ENCODE measurements around the gene SORBS1. TPM values are rescaled to one million over a fixed set of nuclear protein-coding genes. Genes with fewer than 3 reads are reported as not detected.
A peak's percentile ranks its signal among the peaks of the same experiment; 100 is the strongest.

SORBS1 gene
- total RNA-seq, 4 donors from 2014 or later: 92.2 to 308 (median 150) TPM

- Histone ChIP-seq H3K4me3 (no peak overlapping the region), H3K36me3 (no peaks in the 10 kb centered on the region), H3K27ac (peak overlapping the region; percentile 43 to 89 (median 88)), H3K4me1 (peaks cover 0 to 38% (median 8%) of the 10 kb centered on the region in 4 donors), H3K9me3 (no peaks in the 10 kb centered on the region), H3K27me3 (no peaks in the 10 kb centered on the region)
- TF ChIP-seq POLR2A (IDR thresholded peaks at IDR 0.05): no peak
- no peak for TF ChIP-seq POLR2AphosphoS5 (IDR thresholded peaks at IDR 0.05)
- TF ChIP-seq EP300 (IDR thresholded peaks at IDR 0.05; ENCODE audit: low read depth): no peak
- no peak for TF ChIP-seq CTCF (IDR thresholded peaks at IDR 0.05)
- no peak for DNase-seq
- WGBS, 2 donors (ENCODE audit: low coverage in 1 of 2): 63% methylated on average over 4 of the region's 4 CpGs; no CpG with 5 or more reads in 1 of the 2 donors
- intact Hi-C loops (cut with DNase I; ENCODE audit: low total_unique reads): loop anchor here (2.0 kb wide), 1 partner anchor 169 kb away; no protein-coding TSS in a partner anchor
- in situ Hi-C loops (cut with MboI; ENCODE audit: low pct_ligation_motif_present in 1 of 4, low pct_unique_long_range_greater_than_20kb in 1 of 4, low sequenced_read_pairs in 3 of 4): loop anchor here in 3 of 4 donors (5.0 to 25.0 kb wide), 3 partner anchors 163 to 405 kb away; no protein-coding TSS in a partner anchor
These were observed 129.2 kb downstream of the SORBS1 start for GRCh38 chr10:95431900-95432342.

- Histone ChIP-seq H3K4me1 (peaks cover 0 to 41% (median 8%) of the 10 kb centered on the region in 4 donors), H3K27ac (peak overlapping the region; percentile 35 to 89 (median 88)), H3K36me3 (no peaks in the 10 kb centered on the region), H3K9me3 (no peaks in the 10 kb centered on the region), H3K27me3 (no peaks in the 10 kb centered on the region), H3K4me3 (no peak overlapping the region)
- DNase-seq: peak; percentile 51
- in situ Hi-C loops (cut with MboI; ENCODE audit: low pct_ligation_motif_present in 1 of 4, low pct_unique_long_range_greater_than_20kb in 1 of 4, low sequenced_read_pairs in 3 of 4) (loop anchor here in 3 of 4 donors (5.0 to 25.0 kb wide), 3 partner anchors 164 to 407 kb away; no protein-coding TSS in a partner anchor), intact Hi-C loops (cut with DNase I; ENCODE audit: low total_unique reads) (loop anchor here (2.0 kb wide), 1 partner anchor 170 kb away; no protein-coding TSS in a partner anchor)
- 29 to 42% methylated on average over 4 to 12 of the region's 12 CpGs for WGBS, 2 donors (ENCODE audit: low coverage in 1 of 2)
- TF ChIP-seq CTCF (IDR thresholded peaks at IDR 0.05) (peak; percentile 95 to 97 (median 97)), EP300 (IDR thresholded peaks at IDR 0.05; ENCODE audit: low read depth) (no peak)
These were observed 130.8 kb downstream of the SORBS1 start for GRCh38 chr10:95430231-95430951.

- Histone ChIP-seq H3K27me3 (no peaks in the 10 kb centered on the region), H3K27ac (peak overlapping the region; percentile 35 to 89 (median 78)), H3K4me1 (peaks cover 0 to 41% (median 5%) of the 10 kb centered on the region in 4 donors), H3K4me3 (no peak overlapping the region), H3K9me3 (no peaks in the 10 kb centered on the region), H3K36me3 (no peaks in the 10 kb centered on the region)
- TF ChIP-seq POLR2AphosphoS5 (IDR thresholded peaks at IDR 0.05): peak in 1 of 3 donors; percentile 20
- no peak for TF ChIP-seq EP300 (IDR thresholded peaks at IDR 0.05; ENCODE audit: low read depth)
- no peak for DNase-seq
- WGBS, 2 donors (ENCODE audit: low coverage in 1 of 2): 73 to 86% methylated on average over 3 to 4 of the region's 4 CpGs
- in situ Hi-C loops (cut with MboI; ENCODE audit: low pct_ligation_motif_present in 1 of 4, low pct_unique_long_range_greater_than_20kb in 1 of 4, low sequenced_read_pairs in 3 of 4): loop anchor here in 3 of 4 donors (5.0 to 25.0 kb wide), 3 partner anchors 165 to 408 kb away; no protein-coding TSS in a partner anchor
- intact Hi-C loops (cut with DNase I; ENCODE audit: low total_unique reads): loop anchor here (2.0 kb wide), 1 partner anchor 171 kb away; no protein-coding TSS in a partner anchor
These were observed 131.5 kb downstream of the SORBS1 start for GRCh38 chr10:95429639-95430038.

GRCh38 chr10:95428701-95429100 is 132.5 kb downstream of the SORBS1 start:
- in situ Hi-C loops (cut with MboI; ENCODE audit: low pct_ligation_motif_present in 1 of 4, low pct_unique_long_range_greater_than_20kb in 1 of 4, low sequenced_read_pairs in 3 of 4) (loop anchor here in 1 of 4 donors (25.0 kb wide), 1 partner anchor 409 kb away; no protein-coding TSS in a partner anchor), intact Hi-C loops (cut with DNase I; ENCODE audit: low total_unique reads) (no loop called here)
- Histone ChIP-seq H3K36me3 (no peaks in the 10 kb centered on the region), H3K4me1 (peaks cover 0 to 37% (median 6%) of the 10 kb centered on the region in 4 donors), H3K4me3 (no peak overlapping the region), H3K27ac (peak overlapping the region in 3 of 4 donors; percentile 50 to 89 (median 69)), H3K9me3 (no peaks in the 10 kb centered on the region), H3K27me3 (no peaks in the 10 kb centered on the region)
- 83 to 100% methylated on average over 1 to 2 of the region's 2 CpGs for WGBS, 2 donors (ENCODE audit: low coverage in 1 of 2)
- TF ChIP-seq POLR2AphosphoS5 (IDR thresholded peaks at IDR 0.05): no peak
- no peak for TF ChIP-seq EP300 (IDR thresholded peaks at IDR 0.05; ENCODE audit: low read depth)
- TF ChIP-seq CTCF (IDR thresholded peaks at IDR 0.05): no peak
- no peak for TF ChIP-seq POLR2A (IDR thresholded peaks at IDR 0.05)
- DNase-seq: no peak
